A673 (cell line): ENCODE data around the gene TRAK1.

Source experiments
- EZH2 ChIP-seq: fragments of 200-600 bp; sonication (generic); IDR thresholded peaks from 2 replicates; pipeline ENCODE4 v1.6.1; 2017; ENCODE audit warnings: borderline replicate concordance, low read depth, mild to moderate bottlenecking, mixed read lengths, antibody characterized with exemption, low read length; ENCODE audit not compliant: poor library complexity, severe bottlenecking
- TF ChIP-seq, protein P1 (sequence below): fragments of 300-800, 200-600 bp; sonication (generic); conservative IDR thresholded peaks from 2 replicates; pipeline ENCODE4 v1.5.1; 2017; ENCODE audit warnings: low read depth, mild to moderate bottlenecking, antibody characterized with exemption, low read length, moderate library complexity, mixed read lengths

DNA sequence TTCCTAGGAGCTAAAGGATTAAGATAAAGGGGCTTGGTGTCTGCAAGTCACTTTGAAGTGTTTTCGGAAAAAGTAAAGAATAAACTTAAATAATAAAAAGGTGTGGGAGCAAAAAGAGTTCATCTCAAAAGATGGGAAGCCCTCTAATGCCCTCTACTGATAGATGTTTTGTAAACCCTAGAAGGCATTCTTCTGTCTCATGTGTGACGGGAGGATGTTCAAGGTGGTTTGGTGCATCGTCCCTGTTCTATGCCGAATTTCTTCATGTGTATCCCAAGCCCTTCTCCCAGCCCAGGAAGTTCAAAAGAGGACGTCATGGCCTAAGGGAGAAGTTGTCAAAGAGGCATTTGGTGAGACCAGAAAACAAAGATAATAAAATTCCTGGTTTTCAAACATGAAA is 137.6 kb downstream of the TRAK1 start:
- TF ChIP-seq, protein P1, sequence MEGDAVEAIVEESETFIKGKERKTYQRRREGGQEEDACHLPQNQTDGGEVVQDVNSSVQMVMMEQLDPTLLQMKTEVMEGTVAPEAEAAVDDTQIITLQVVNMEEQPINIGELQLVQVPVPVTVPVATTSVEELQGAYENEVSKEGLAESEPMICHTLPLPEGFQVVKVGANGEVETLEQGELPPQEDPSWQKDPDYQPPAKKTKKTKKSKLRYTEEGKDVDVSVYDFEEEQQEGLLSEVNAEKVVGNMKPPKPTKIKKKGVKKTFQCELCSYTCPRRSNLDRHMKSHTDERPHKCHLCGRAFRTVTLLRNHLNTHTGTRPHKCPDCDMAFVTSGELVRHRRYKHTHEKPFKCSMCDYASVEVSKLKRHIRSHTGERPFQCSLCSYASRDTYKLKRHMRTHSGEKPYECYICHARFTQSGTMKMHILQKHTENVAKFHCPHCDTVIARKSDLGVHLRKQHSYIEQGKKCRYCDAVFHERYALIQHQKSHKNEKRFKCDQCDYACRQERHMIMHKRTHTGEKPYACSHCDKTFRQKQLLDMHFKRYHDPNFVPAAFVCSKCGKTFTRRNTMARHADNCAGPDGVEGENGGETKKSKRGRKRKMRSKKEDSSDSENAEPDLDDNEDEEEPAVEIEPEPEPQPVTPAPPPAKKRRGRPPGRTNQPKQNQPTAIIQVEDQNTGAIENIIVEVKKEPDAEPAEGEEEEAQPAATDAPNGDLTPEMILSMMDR: no peak
- TF ChIP-seq EZH2: no peak
